Stimulated activated CD4-positive, alpha-beta T cell treated with anti-CD3 and anti-CD28 coated beads, Interleukin-4, amount 100 ng/mL, for 1 hour (primary cell): ENCODE measurements around the gene PLGLB2.
"Not testable (repeated sequence)": the region's sequence is repeated elsewhere in the genome, so short reads cannot be mapped to it uniquely, and the experiment has no call there.

ENCODE experiments used
- DNase-seq: peaks from one replicate; pipeline ENCODE4 v3.0.0-alpha.2; 2020

Gene PLGLB2

DNA sequence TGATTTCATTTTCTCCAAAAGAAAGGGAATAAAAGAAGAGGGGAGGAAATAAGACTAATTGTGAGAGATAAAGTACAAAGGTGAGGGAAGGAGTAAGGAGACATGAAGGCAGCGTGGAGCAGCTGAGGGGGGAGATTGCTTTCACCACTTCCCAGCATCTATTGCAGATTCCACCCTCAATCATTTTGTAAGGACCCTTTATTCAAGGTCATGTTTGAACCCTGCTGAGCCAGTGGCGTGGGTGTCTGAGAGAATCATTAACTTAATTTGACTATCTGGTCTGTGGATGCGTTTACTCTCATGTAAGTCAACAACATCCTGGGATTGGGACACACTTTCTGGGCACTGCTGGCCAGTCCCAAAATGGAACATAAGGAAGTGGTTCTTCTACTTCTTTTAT lies at the start of gene PLGLB2:
PLGLB2 (plus strand) TSS at position 297 of the 400 bp plus-strand sequence; CDS start at position 364, 67 bp downstream.
- not testable (repeated sequence) for DNase-seq

DNA sequence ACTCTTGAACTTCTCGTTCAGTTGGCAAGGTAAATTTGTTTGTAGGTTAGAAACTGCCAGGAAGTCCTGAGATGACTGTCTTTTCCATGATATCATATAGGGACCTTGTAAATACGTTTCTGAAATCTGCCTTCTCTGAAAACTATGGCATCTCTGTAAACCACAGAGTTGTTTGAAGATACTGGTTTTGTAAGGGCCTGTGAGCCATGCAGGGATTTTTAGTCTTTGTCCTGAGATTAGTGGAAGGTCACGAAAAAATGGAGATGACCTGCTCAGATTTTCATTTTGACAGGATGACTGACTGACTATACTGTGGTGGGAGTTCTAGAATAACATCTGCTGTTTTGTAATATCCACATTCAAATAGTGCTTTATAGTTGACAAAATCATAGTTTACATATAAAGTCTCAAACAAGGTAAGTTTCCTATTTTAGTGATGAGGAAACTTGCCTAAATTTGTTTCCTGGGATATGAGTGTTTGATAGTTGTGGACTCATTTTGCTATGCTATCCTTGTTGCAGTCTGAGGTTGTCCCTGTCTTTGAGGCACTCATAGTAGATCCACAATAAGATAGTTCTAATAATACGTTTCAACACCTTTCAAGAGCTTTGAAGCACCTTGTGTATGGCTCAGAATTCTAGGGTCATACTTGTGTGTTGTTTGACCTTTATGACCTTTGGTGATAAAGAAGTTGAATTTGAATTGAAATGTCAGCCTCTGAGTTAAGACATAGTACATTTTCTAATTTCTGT lies 43.1 kb upstream of the PLGLB2 start:
- DNase-seq, result not testable (repeated sequence)

DNA sequence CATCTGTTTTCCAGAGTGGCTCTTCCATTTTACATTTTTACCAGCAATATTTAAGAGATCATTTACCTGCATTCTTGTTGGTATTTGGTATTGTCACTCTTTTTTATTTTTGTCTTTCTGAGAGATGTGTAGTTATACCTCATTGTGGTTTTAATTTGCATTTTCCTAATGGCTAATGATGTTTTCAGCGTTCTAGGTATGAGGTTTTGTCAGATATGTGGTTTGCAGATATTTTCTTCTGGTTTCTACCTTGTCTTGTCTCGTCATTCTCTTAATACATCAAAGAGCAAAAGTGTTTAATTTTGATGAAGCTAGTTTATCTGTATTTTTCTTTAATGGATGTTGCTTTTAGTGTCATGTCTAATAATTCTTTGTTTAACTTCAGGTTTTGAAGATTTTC lies 39.5 kb upstream of the PLGLB2 start:
- DNase-seq, result not testable (repeated sequence)

DNA sequence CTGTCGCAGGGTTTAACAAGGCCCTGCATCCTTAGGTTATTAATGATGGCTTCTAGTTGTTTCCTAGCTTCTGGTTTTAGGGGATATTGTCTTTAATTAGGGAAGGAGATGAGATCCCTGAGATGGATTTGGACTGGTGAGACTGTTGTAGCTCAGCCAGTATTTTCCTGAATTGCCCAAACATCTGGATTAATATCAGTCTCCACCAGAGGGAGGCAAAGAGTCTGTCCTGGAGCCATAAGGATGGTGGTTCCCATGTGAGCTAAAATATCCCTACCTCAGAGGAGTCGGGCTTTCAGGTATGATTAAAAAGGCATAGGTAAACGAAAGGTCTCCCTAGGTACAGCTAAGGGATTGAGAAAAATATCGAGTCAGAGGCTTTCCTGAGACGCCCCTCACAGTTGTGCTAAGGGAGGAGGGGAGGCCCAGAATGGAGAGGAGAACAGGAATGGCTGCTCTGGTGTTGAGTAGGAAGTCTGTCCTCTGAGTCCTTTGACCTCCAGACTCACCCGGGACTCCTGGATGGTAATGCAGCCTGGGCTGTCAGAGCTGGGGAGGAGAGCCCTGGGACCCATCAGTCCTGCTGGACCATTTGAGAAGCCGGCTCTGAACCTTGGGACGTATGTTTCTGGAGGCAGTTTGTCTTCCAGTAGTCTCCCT lies 19.8 kb upstream of the PLGLB2 start:
- DNase-seq, result not testable (repeated sequence)

DNA sequence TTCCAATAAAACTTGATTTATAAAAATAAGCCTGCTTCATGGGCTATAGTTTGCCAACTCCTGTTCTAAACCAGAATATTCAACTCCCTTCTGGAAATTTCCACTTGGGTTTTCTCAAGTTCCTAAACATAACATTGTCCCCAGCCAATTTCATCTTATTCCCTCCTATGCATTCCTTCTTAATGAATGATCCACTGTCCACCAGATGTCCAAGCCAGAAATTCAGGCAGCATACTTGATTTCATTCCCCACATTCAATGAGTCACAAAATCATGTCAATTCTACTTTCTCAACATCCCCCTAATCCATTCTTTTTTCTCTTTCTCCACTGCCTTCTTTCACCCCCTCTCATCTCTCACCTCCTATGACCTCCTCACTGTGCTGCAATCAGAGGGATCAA lies 7.0 kb upstream of the PLGLB2 start:
- not testable (repeated sequence) for DNase-seq

DNA sequence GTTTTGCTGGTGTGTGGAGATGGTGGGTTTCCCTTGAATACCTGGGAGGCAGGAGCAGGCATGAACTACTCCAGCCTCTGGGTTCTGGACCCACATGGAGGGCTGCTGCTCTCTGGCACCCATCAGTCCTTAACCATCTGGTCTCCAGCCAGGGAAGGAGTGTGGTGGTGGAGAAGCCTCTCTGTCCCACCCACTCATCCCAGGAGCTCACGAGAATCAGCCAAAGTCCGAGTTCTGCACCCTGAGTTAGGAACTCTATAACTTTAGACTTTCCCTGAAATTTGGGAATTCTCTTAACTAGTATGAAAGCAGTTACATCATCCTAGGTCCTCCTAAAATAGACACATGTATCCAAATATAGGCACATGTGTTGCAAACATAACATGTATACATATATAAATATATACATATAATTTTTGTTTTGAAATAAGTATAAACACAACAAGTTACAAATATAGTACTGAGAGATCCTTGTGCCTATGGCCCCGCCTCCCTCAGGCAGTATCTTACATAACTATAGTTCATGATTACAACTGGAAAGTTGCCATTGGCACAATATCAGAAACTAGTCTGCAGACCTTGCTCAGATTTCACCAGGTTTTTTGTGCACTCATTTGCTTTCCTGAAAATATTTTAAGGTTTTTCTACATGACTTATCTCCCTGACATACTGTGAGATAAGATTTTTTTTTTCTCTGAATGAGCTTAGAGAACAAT lies 5.3 kb upstream of the PLGLB2 start:
- not testable (repeated sequence) for DNase-seq

DNA sequence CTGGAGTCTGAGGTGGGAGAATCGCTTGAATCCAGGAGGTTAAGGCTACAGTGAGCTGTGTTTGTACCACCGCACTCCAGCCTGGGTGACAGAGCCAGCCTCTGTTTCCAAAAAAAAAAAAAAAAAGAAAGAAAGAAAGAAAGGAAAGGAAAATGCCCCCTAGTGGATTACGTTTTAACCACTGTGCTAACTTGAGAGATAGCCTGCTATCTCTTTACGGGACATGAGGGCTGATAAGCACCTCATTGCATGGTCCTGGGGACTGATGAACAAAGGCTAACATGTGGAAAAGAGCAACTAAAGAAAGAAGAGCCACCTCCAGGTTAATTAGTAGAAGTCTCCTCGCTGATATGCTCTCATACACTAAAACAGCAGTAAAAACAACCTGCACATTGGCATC lies 4.2 kb upstream of the PLGLB2 start:
- not testable (repeated sequence) for DNase-seq

DNA sequence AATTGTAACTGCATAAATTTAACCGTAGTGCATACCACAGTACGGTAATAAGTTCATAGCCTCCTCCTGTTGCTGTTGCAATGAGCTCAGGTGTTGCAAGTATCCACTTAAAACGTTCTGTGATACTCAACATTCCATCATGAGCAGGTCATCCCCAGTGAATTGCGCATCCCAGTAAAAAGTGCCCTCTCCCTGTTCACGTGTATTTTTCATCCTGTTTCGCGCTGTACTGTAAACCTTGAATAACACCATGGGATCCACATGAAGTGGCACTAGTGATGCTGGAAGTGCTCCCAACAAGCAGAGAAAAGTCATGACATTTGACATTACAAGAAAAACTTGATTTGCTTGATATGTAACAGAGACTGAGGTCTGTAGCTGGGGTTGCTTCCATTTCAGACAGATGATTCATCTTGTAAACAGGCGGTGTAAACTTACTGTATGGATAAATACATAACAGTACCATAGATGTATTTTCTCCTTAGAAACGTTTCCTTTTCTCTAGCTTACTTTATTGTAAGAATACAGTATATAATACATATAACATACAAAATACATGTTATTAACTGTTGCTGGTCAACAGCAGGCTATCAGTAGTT lies 2.4 kb upstream of the PLGLB2 start:
- DNase-seq, result not testable (repeated sequence)

DNA sequence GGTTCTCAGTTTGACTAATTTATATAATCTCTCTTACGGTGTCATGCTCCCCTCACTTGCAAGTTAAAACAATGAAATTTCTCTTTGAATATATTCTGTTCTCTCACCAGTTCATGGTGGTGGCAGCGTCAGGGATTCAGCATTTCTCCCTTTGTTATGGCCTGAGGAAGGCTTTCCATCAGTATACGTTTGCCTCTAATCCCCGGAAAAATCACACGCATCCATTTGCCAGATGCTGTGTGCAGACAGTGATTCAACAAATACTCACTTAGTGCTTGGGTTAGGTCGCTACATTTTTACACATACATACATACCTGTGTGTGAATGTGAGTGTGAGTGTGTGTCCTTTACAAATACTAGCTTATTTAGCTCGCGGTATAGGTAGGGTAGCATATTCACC lies 637 bp downstream of the PLGLB2 start:
- DNase-seq, result not testable (repeated sequence)

DNA sequence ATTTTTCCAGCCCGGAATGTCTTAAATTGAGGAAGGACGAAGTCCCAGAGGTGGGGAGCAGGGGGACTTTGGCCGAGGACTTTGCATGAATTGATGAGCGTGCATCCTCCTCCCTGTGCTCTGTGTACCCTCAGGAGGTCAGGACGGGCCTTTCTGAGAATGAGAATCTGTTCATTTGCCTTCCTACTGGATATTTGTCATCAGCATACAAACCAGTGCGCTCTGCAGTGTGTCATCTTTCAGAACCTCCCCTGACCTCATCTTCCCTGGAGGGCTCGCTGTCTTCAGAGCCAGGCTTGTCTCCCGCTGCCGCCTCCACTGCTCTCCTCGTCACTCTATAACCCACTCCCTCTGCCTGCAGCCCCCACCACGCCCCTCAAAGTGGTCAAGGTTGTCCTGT lies 2.7 kb downstream of the PLGLB2 start:
- DNase-seq, result not testable (repeated sequence)

DNA sequence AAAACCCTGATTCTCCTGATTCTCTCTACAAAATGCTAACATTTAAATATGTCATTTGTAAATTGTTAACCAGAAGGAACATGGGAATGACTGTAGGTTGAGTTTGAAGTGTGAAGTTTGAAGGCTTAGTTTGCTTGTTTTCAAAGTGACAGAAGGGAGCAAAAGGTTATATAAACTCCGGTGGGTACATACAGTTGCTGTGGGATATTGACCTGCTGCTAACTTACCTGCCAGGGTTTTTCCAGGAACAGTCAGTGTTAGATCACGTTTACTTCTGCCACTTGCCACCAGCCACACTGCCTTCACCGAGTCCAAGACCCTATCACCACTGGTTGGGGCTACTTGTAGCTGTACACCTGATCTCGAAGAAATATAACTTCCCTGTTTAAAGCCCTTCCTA lies 6.9 kb downstream of the PLGLB2 start:
- not testable (repeated sequence) for DNase-seq
